Measurements from ENCODE around the gene TARS3.
"Not testable (repeated sequence)": the region's sequence is repeated elsewhere in the genome, so short reads cannot be mapped to it uniquely, and the experiment has no call there.

TARS3 gene

DNA sequence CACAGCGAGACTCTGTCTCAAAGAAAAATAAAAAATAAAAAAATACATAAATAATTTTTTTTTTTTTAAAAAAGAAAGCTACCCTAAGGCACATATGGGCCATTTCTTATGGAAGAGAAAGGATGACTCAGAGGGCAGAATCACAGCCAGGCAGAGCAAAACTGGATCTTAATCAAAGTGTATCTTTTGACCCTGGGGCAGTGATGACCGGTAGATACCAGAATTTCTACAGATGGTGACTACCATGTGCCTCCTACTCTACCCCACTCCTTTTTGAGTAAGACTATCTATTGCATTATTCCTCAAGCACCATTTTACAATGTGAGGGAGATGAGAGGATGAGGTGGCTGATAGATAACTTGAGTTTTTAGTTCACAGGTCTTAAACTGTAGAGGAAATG is 26.0 kb downstream of the TARS3 start:
- DNase-seq (ENCODE audit: low read depth), result peak; percentile 68

DNA sequence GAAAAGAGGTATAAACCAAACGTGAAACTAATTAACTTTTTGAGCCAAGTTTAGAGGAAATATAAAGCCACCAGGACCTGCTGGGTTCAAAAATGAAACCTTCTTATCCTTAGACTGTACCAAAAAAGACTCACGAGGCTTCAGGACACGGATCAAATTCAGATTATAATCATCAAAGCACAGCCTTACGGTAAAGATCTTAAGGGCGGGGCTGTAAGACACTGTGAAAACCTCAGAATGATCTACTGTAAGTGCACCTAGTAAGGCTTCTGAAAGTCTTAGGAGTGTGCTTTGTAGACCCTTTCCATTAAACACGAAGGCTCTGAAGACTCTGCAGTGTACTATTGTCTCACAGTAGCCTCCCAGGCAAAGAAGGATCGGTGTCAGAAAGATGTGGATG is 26.8 kb downstream of the TARS3 start:
- no peak for DNase-seq (ENCODE audit: low read depth)

DNA sequence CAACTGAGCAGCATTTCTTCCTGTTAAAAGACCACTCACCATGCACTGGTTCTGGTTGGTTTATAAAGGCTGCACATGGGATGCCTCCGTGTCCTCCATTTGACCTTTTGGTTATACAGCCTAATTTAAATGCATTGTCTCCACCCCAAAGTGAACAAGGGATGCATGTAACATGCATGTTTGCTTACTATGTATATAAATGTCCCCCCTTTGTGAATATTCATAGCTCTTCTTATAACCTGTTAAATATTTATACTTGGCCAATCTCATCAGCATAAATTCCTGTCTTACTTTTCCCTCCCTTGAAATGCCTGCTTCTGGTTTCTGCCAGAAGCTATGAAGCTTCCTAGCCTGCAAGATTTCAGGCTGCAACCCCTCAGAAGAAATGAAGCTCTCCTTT is 27.4 kb downstream of the TARS3 start:
- DNase-seq (ENCODE audit: low read depth), result no peak

DNA sequence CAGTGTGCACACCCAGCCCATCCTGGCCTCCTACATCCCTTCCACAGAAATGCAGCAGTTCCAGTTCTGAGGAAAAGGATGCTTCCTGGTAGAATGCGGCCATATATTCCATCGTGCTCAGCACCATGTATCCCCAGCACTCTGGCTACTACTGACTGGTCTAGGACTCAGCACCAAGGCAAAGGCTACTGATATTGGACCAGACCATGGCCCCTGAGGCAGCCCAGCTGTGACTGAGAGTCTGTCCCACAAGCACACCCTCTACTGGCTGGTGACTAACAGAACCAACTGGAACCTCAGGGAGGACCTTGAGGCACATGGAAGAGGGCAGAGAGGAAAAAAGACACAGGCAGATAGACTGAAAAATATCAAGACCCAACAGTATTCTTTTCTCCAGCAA is 30.0 kb downstream of the TARS3 start:
- no peak for DNase-seq (ENCODE audit: low read depth)

DNA sequence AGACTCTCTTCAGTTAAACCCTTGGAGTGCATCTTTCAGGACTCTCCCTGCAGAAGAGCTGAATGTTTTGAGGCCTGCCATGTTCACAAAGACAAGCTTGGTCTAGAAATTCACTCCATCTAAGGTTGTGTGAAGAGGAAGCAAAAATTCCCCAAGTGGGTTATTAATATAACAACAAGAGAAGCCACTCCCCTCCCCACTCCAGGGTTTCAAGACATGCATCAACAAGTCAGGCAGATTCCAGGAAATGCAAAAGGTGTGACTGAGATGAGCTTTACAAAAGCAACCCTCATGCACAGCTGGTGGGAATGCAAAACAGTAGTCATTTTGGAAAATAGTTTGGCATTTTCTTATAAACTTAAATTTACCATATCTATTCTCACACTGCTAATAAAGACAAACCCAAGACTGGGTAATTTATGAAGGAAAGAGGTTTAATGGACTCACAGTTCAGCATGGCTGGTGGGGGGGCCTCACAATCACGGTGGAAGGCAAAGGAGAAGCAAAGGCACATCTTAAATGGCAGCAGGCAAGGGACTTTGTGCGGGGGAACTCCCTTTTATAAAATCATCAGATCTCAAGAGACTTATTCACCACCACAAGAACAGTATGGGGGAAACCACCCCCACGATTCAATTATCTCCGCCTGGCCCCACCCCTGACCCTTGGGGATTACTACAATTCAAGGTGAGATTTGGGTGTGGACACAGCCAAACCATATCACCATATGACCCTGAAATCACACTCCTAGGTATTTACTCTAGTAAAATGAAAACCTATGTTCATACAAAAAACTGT is 31.3 kb downstream of the TARS3 start:
- no peak for DNase-seq (ENCODE audit: low read depth)

DNA sequence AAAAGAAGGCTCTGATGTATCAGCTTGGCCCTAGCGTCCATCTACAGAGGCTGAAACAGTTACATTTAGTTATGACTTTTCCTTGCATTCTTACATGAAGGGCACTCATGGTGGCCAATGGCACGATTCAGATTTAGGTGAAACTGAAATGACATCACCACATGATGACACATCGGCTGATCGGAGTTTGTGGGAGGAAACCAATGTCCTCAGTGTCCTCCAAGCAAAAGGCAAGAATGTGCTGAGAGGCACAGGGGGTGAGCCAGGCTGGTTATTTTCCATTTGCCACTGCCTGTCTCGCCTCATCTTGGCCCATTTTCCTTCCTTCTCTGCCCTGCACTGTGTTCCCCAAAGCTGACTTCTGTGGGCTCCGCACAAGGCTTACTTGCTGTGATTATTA is 34.4 kb downstream of the TARS3 start:
- peak; percentile 53 for DNase-seq (ENCODE audit: low read depth)

DNA sequence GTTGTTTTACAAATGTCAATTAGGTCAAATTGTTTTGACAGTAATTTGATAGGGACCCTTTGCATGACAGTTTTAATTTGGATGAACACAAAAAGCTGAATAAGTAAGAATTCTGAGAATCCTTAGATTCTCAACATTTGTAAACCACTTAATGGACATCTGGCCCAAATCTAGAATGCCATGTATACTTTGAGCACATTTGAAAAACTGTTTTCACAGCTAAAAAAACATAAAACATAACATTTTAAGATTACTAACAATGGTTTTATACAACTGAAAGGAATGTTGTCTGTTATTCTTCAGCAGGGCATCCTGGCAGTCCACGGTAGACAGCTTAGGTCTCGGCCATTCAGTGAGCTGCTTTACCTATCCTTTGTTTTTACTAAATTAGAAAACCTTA is 37.6 kb downstream of the TARS3 start:
- DNase-seq (ENCODE audit: low read depth), result peak; percentile 59

DNA sequence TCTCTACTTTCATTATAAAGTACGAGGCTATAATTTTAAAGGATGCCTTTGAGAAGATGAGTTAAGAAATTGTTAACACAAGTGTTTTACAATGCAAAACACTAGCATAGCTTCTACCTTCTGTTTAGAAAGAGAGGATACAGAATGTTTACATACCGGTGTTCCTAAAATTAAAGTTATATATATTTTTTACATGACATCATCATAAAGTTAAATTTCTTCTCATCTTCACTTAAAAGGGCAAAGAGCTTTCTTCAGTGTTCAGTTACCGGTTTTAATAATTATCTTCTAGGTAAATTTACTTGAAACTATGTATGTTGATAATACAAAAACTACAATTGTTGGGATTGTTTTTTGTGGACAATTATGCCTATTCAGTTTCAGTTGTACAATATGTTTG is 39.4 kb downstream of the TARS3 start:
- no peak for DNase-seq (ENCODE audit: low read depth)

DNA sequence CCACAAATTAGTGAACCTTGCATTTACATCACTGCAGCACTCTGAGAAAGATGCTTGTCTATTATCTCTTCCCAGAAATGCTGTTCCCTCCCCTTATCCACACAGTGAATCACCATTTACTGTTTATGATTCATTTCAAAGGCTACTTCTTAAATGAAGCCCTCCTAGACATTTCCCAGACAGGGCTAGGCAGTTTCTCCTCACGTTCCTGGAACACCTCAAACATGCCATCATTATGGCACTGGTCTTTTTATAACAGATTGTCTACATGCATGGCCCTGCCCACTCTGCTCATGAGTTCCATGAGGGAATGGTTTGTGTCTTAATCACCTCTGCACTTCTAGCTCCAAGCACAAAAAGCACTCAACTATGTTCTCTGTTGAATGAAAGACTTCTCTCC is 39.9 kb downstream of the TARS3 start:
- DNase-seq (ENCODE audit: low read depth), result peak; percentile 99

DNA sequence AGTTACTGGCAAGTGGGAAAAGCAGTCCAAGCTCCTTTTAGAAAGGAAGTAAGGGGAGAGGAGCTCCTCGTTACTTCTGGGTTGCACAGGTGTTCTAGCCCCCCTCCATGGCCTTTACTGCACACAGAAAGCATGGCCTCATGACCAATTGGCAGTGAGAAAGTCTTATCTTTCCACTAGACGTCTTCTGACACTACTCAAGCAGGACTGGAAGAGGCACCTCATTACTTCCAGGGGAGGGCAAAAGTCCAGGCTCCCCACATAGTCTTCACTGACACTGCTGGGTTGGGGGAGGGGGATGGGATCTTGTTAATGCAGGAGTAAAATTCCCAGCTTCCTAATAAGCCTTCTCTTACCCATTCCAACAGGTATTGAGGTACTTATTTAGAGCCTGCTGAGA is 44.5 kb downstream of the TARS3 start:
- no peak for DNase-seq (ENCODE audit: low read depth)

DNA sequence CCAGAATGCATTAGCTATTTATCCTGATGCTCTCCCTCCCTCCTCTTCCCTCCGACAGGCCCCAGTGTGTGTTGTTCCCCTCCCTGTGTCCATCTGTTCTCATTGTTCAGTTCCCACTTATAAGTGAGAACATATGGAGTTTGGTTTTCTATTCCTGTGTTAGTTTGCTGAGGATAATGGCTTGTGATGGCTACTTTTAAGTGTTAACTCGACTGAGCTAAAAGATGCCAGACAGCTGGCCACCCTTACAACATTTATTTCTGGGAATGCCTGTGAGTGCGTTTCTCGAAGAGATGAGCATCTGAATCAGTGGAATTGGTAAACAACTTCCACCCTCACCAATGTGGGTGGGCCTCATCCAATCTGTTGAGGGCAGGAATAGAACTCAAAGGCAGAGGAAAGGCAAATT is 47.3 kb downstream of the TARS3 start:
- peak; percentile 81 for DNase-seq (ENCODE audit: low read depth)

DNA sequence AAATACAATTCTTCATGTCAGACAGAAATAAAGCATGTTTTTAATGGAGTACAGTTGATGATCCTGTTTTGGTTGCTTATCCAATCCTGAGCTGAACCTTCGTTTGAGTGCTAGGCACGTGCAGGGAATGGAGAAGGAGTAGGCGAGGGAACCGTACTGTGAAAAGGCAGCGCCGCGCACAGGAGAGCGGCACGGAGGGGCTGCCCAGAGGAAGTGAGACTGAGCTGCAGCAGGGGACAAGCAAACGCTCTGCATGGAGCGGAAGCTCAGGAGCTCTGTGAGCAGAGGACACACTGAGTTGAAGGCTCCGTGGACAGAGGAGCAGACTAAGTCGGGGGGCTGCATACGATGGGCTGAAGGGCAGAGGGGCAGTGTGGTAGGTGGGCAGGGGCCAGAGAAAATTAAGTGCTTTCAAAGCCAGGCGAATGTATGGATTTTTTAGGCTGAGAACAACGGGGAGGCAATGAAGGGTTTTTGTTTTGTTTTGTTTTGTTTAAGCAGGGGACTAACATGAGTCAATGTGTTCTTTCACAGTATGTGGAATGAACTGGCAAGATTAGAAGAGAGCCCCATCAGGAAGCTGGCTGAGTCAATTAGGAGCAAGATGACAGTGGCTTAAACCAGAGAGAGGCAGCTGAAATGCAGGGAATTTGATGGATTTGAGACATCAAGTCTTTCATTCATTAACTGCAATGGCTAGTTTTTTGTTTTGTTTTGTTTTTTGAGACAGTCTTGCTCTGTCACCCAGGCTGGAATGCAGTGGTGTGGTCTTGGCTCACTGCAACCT is 48.3 kb downstream of the TARS3 start:
- peak; percentile 95 for DNase-seq (ENCODE audit: low read depth)

DNA sequence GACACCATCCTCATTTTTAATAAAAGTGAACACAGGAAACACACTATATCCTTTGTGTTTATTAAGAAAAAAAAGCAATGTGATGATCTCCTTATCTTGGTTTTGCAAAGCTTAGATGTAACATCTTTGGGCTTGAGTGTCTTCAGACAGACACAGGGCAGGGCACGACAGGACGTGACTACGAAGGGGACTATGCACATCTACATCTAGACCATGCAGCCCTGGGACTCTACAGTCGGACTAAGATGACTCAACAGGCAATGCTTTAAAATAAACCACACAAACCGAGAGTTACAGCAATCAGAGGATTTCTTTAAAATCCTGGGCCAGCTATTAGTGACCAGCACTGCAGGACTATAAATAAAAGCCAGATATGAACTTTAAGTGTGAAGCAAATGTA is 49.3 kb downstream of the TARS3 start:
- DNase-seq (ENCODE audit: low read depth), result peak; percentile 98

DNA sequence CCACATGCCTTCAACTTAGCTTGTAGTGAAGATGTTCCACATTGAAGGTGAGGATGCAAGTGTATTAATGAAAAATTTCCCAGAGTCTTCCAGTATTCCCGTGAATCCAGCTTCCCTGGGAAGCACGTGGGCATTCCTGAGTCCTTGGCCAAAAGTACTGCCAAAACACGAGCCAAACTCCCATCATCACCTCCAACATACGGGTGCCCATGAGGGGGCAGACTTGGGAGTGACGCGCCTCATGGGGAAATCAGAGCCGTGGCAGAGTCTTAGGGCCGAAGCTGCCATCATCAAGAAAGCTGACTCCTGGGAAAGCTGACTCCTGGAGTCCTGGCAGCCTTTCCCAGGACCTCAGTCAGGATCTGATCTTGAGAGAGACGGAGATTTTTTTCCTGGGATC is 52.0 kb downstream of the TARS3 start:
- no peak for DNase-seq (ENCODE audit: low read depth)

DNA sequence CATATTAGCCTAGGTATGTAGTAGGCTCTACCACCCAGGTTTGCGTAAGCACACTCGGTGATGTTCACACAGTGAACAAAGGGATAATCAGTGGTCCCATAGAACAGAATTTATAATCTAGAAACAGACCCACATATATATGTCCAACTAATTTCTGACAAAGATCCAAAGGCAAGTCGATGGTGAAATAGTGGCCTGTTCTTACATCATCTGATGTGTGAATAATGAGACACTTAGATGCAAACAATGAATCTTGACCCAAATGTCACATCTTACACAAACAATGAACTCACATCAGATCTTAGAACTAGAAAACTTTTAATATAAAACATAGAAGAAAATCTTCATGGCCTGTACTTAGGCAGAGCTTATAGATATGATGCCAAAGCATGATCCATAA is 54.5 kb downstream of the TARS3 start:
- peak; percentile 27 for DNase-seq (ENCODE audit: low read depth)

DNA sequence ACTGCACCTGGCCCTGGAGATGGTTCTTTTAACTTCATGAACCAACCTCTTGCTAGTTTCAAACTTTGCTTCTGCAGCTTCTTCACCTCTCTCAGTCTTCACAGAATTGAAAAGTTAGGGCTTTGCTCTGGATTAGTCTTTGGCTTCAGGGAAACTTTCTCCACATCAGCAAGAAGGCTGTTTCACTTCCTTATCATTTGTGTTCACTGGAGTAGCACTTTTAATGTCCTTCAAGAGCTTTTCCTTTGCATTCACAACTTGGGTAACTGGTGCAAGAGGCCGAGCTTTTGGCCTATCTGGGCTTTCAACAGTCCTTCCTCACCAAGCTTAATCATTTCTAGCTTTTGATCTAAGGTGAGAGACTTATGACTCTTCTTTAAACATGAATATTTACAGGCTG is 56.4 kb downstream of the TARS3 start:
- DNase-seq (ENCODE audit: low read depth), result no peak

DNA sequence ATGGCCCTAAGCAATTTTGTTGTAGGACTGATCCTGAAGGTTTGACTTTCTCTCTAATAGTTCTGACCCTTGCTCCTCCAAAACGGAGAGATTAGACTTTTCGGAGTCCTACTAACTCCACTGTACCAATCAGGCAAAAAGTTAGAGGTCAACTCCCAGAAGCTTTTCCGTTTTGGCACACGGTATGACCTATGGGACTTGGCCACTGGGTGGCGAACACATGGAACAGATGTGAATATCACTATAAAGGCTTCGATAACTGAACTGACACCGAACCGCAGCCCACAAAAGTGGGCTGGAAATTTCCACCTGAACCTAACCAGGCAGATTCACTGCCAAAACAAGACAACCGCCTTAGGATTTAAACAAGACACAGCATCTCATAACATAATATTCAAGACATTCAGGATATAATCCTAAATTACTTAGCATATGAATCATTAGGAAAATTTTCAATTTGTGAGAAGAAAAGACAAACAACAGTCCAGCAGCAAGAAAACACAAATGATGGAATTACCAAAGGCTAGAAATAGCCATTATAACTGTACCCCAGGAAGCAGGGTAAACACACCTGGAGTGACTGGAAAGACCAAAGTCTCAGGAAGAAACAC is 59.9 kb downstream of the TARS3 start:
- DNase-seq (ENCODE audit: low read depth), result peak; percentile 41

DNA sequence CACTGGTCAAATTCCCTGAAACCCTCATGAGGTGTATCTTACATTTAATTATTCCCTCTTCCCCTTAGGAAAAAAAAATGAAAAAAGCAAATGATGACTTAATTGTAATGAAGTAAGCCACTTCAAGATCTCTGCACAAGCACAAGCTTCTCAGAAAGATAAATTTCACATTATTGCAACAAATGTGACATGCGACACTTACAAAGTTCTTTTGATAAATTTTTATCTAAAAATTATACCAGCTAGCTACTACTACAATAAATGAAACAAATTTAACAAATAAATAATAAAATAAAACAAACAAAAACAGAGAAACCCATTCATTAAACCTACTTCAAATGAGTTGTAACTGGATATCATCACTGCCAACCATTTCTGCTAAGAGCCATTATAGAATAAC is 62.1 kb downstream of the TARS3 start:
- no peak for DNase-seq (ENCODE audit: low read depth)

DNA sequence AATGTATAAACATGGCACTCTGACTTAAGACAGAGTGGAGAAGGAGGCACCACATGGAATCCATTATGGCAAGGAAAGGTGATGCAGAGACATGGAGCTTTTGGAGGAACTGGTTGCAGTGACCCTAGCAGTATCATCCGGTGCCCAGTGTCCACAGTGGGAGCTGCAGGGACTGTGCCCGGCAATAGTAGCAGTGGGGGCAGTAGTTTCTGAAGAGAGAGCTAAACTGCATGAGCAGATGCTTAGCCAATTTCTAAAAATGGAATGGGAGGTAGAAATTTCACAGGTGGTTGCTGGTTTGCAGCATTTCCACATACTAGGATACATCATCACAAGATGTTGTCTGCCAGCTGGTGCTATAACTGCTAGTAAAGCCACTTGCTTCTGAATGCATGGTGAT is 64.3 kb downstream of the TARS3 start:
- DNase-seq (ENCODE audit: low read depth), result no peak

DNA sequence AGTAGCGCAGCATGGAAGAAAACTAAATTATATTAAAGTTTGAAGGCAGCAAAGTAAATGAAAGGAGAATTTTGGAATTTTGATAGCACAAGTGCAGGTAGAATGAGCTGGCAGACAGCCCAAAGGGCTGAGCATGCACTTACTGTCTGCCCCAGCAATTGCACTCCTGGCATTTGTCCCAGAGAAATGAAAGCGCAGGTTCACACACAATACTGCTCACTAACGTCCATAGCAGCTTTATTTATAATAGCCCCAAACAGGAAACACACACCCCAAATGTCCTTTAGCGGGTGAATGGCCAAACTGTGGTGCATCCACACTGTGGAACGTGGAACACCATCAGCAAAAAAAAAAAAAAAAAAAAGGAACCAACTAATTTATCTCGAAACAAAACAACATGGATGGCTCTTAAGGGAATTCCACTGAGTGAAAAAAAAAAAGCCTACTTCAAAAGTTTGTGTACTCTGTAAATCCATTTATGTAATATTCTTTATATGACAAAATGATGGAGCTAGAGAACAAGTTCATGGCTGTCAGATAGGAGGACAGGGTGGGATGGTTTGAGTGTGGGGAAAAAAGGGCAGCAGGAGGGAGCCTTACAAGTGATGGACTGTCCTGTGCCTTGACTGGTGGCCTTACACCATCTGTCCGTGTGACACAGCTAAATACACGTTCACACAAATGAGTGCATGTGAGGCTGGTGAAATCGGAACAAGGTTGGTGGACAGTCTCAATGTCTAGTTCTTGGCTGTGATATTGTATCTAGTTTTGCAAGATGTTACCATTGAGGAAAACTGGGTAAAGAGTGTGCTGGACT is 66.1 kb downstream of the TARS3 start:
- no peak for DNase-seq (ENCODE audit: low read depth)

DNA sequence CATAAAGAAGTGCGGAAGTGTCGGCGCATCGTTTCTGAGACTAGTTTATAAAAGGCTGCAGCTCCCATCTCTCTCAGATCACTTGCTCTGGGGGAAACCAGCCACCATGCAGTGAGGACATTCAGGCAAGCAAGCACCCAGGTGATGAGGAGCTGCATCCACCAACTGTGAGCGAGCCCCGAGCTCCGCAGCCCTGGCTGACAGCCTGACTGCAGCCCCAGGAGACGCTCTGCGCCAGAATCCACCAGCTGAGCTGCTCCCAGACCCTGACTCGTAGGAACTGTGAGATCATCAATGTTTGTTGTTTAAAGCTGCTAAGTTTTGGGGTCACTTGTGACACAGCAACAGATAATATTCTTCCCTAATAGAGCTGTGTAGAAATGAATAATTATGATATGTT is 67.1 kb downstream of the TARS3 start:
- no peak for DNase-seq (ENCODE audit: low read depth)

DNA sequence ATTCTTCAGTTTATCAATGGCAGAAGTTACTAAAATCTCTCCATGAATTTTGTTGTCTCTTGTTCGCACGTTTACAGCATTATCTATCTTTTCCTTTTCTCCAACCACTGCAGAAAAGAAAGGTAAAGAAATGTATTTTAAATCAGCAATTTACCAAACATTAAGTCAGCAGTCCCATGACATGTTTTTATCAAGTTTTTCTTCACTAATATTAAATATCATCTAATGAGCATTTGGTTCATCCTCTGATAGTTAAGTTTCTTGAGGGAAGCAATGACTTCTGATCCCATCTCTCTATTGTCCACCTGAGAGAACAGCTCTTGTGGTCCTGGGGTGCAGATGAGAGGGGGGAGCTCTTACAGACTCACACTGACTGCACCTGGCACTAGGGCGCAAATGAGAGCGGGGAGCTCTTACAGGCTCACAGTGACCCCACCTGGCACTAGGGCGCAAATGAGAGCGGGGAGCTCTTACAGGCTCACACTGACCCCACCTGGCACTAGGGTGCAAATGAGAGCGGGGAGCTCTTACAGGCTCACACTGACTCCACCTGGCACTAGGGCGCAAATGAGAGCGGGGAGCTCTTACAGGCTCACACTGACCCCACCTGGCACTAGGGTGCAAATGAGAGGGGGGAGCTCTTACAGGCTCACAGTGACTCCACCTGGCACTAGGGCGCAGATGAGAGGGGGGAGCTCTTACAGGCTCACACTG is 69.5 kb downstream of the TARS3 start:
- DNase-seq (ENCODE audit: low read depth), result not testable (repeated sequence)

Data from EH (cell line).